Ishikawa (cell line): ENCODE results near the gene WDR18.

Source experiments
- CEBPB ChIP-seq: IDR thresholded peaks from 2 replicates; pipeline ENCODE4 v1.6.1; 2012
- CREB1 ChIP-seq: IDR thresholded peaks from 2 replicates; pipeline ENCODE4 v1.6.1; 2012; ENCODE audit warnings: low read depth
- EGR1 ChIP-seq: IDR thresholded peaks from 2 replicates; pipeline ENCODE4 v1.6.1; 2012
- EP300 ChIP-seq: IDR thresholded peaks from 2 replicates; pipeline ENCODE4 v1.6.1; 2012; ENCODE audit warnings: borderline replicate concordance
- FOXM1 ChIP-seq: IDR thresholded peaks from 2 replicates; pipeline ENCODE4 v1.6.1; 2012; ENCODE audit warnings: low read depth, borderline replicate concordance
- MAX ChIP-seq: IDR thresholded peaks from 2 replicates; pipeline ENCODE4 v1.6.1; 2012
- NFIC ChIP-seq: IDR thresholded peaks from 2 replicates; pipeline ENCODE4 v1.6.1; 2012
- RAD21 ChIP-seq: IDR thresholded peaks from 2 replicates; pipeline ENCODE4 v1.6.1; 2012; ENCODE audit warnings: low read depth
- TAF1 ChIP-seq: IDR thresholded peaks from 2 replicates; pipeline ENCODE4 v1.6.1; 2012; ENCODE audit warnings: low read depth, mild to moderate bottlenecking
- TCF12 ChIP-seq: IDR thresholded peaks from 2 replicates; pipeline ENCODE4 v1.6.1; 2012; ENCODE audit warnings: low read depth
- TEAD4 ChIP-seq: IDR thresholded peaks from 2 replicates; pipeline ENCODE4 v1.6.1; 2012
- YY1 ChIP-seq: IDR thresholded peaks from 2 replicates; pipeline ENCODE4 v1.6.1; 2012; ENCODE audit warnings: low read depth
- ZBTB7A ChIP-seq: IDR thresholded peaks from 2 replicates; pipeline ENCODE4 v1.6.1; 2012; ENCODE audit warnings: low read depth
- TF ChIP-seq, protein P1 (sequence below): IDR thresholded peaks from 2 replicates; pipeline ENCODE4 v1.6.1; 2012; ENCODE audit warnings: low read depth, mild to moderate bottlenecking
- TF ChIP-seq, protein P2 (sequence below): IDR thresholded peaks from 2 replicates; pipeline ENCODE4 v1.6.1; 2012

Gene WDR18

DNA sequence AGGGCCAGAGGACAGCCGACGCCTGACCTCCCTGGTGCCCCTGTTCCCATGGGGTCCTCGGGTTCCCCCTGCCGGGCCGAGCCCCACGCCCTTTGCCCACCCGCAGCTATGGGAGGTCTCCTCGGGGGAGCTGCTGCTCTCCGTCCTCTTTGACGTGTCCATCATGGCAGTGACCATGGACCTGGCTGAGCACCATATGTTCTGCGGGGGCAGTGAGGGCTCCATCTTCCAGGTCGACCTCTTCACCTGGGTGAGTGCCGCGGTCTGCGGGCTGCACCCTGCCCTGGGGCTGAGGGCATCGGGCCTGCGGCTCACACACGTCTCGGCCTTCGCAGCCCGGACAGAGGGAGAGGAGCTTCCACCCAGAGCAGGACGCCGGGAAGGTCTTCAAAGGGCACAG, 6.6 kb downstream of the WDR18 start:
- TF ChIP-seq CREB1 (no peak), TAF1 (no peak), NFIC (no peak), MAX (no peak; the same call in 1 of the 2 replicates), EGR1 (peak; percentile 19; the same call in 1 of the 2 replicates), CEBPB (no peak)
- TF ChIP-seq, protein P1, sequence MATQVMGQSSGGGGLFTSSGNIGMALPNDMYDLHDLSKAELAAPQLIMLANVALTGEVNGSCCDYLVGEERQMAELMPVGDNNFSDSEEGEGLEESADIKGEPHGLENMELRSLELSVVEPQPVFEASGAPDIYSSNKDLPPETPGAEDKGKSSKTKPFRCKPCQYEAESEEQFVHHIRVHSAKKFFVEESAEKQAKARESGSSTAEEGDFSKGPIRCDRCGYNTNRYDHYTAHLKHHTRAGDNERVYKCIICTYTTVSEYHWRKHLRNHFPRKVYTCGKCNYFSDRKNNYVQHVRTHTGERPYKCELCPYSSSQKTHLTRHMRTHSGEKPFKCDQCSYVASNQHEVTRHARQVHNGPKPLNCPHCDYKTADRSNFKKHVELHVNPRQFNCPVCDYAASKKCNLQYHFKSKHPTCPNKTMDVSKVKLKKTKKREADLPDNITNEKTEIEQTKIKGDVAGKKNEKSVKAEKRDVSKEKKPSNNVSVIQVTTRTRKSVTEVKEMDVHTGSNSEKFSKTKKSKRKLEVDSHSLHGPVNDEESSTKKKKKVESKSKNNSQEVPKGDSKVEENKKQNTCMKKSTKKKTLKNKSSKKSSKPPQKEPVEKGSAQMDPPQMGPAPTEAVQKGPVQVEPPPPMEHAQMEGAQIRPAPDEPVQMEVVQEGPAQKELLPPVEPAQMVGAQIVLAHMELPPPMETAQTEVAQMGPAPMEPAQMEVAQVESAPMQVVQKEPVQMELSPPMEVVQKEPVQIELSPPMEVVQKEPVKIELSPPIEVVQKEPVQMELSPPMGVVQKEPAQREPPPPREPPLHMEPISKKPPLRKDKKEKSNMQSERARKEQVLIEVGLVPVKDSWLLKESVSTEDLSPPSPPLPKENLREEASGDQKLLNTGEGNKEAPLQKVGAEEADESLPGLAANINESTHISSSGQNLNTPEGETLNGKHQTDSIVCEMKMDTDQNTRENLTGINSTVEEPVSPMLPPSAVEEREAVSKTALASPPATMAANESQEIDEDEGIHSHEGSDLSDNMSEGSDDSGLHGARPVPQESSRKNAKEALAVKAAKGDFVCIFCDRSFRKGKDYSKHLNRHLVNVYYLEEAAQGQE, result no peak
- TF ChIP-seq, protein P2, sequence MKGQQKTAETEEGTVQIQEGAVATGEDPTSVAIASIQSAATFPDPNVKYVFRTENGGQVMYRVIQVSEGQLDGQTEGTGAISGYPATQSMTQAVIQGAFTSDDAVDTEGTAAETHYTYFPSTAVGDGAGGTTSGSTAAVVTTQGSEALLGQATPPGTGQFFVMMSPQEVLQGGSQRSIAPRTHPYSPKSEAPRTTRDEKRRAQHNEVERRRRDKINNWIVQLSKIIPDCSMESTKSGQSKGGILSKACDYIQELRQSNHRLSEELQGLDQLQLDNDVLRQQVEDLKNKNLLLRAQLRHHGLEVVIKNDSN, result no peak

DNA sequence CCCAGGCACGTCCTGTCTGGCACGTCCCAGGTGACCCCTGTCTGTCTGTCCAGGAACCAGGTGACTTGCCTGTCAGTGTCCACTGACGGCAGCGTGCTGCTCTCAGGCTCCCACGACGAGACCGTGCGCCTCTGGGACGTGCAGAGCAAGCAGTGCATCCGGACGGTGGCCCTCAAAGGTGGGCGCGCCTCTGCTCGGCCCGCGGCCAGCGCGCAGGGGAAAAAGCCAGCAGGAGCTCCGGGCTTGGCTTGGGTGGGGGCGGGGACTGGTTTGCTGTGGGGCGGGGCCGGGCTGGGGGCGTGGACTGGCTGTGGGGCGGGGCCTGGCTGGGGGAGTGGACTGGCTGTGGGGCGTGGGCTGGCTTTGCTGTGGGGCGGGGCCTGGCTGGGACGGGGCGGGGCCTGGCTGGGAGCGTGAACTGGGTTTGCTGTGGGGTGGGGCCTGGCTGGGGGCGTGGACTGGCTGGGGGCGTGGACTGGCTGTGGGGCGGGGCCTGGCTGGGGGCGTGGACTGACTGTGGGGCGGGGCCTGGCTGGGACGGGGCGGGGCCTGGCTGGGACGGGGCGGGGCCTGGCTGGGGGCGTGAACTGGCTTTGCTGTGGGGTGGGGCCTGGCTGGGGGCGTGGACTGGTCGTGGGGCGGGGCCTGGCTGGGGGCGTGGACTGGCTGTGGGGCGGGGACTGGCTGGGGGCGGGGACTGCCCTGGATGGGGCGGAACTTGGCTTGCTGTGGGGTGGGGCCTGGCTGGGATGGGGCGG, 7.2 kb downstream of the WDR18 start:
- peak; percentile 37; the same call in 1 of the 2 replicates for TF ChIP-seq EGR1
- TF ChIP-seq, protein P1, result no peak
- peak; percentile 56; the same call in 1 of the 2 replicates for TF ChIP-seq ZBTB7A
- TF ChIP-seq TEAD4, result no peak
- TF ChIP-seq YY1, result no peak
- TF ChIP-seq NFIC, result peak; percentile 71
- no peak for TF ChIP-seq CREB1
- no peak for TF ChIP-seq CEBPB
- no peak for TF ChIP-seq FOXM1
- TF ChIP-seq RAD21, result no peak
- TF ChIP-seq TAF1, result no peak
- TF ChIP-seq EP300, result no peak
- TF ChIP-seq, protein P2, result no peak
- TF ChIP-seq TCF12, result no peak
- peak; percentile 57; the same call in 1 of the 2 replicates for TF ChIP-seq MAX

- TF ChIP-seq NFIC (no peak), YY1 (no peak), TEAD4 (no peak), CREB1 (no peak), CEBPB (no peak), TCF12 (no peak), MAX (no peak), FOXM1 (no peak), EP300 (no peak), ZBTB7A (no peak), RAD21 (no peak), EGR1 (no peak)
- TF ChIP-seq, protein P1, result no peak
- TF ChIP-seq, protein P2, result no peak
Observed at GRCh38 chr19:991932-992669, 8.0 kb downstream of the WDR18 start.
